Liver (tissue), 3 donors: Measurements from ENCODE around the gene NOC2L.

Experiments used
- EGR1 ChIP-seq, 2 donors: IDR thresholded peaks; 2 replicates each; pipeline ENCODE4 v1.6.1; 2016 to 2018; ENCODE audit warnings: antibody characterized with exemption in 2 of 2, low read depth in 2 of 2
- FOXA1 ChIP-seq: IDR thresholded peaks from 2 replicates; pipeline ENCODE4 v1.6.1; 2016; ENCODE audit warnings: antibody characterized with exemption
- GABPA ChIP-seq, 2 donors: IDR thresholded peaks in 1 of 2; conservative IDR thresholded peaks in 1 of 2; 2 replicates each; pipeline ENCODE4 v1.6.1; 2016; ENCODE audit warnings: antibody characterized with exemption in 2 of 2, mild to moderate bottlenecking in 1 of 2, moderate library complexity in 1 of 2
- MAX ChIP-seq: IDR thresholded peaks from 2 replicates; pipeline ENCODE4 v1.6.1; 2016; ENCODE audit warnings: antibody characterized with exemption
- RAD21 ChIP-seq, 2 donors: IDR thresholded peaks; 2 replicates each; pipeline ENCODE4 v1.6.1; 2016; ENCODE audit warnings: antibody characterized with exemption in 2 of 2, mild to moderate bottlenecking in 2 of 2
- REST ChIP-seq: IDR thresholded peaks from 2 replicates; pipeline ENCODE4 v1.6.1; 2016; ENCODE audit warnings: antibody characterized with exemption, mild to moderate bottlenecking
- RXRA ChIP-seq, 2 donors: IDR thresholded peaks; 2 replicates each; pipeline ENCODE4 v1.6.1; 2017 to 2018; ENCODE audit warnings: antibody characterized with exemption in 2 of 2, mild to moderate bottlenecking in 1 of 2
- SP1 ChIP-seq: IDR thresholded peaks from 2 replicates; pipeline ENCODE4 v1.6.1; 2018; ENCODE audit warnings: antibody characterized with exemption, mild to moderate bottlenecking
- TAF1 ChIP-seq: conservative IDR thresholded peaks from 2 replicates; pipeline ENCODE4 v1.6.1; 2016; ENCODE audit warnings: antibody characterized with exemption, mild to moderate bottlenecking
- YY1 ChIP-seq: IDR thresholded peaks from 2 replicates; pipeline ENCODE4 v1.6.1; 2016; ENCODE audit warnings: antibody characterized with exemption, mild to moderate bottlenecking
- ZBTB33 ChIP-seq: IDR thresholded peaks from 2 replicates; pipeline ENCODE4 v1.6.1; 2016; ENCODE audit warnings: antibody characterized with exemption
- TF ChIP-seq, protein P1 (sequence below): fragments of 150-350 bp; IDR thresholded peaks from 2 replicates; pipeline ENCODE4 v1.5.1; 2017; ENCODE audit warnings: improper control_type of control experiment, low read depth, low read length; ENCODE audit not compliant: missing input control
- TF ChIP-seq, protein P2 (sequence below): IDR thresholded peaks from 2 replicates; pipeline ENCODE4 v1.6.1; 2016; ENCODE audit warnings: antibody characterized with exemption
- donor health status: healthy.
- donor health status: healthy.

GRCh38 chr1:953524-954320 is 5.3 kb downstream of the NOC2L start:
- TF ChIP-seq MAX (no peak), RXRA (IDR thresholded peaks at IDR 0.05) (no peak), FOXA1 (no peak), EGR1 (IDR thresholded peaks at IDR 0.05; ENCODE audit: low read depth in 2 of 2) (no peak), GABPA (IDR thresholded peaks at IDR 0.05 in 1 of 2, conservative IDR thresholded peaks at IDR 0.05 in 1 of 2) (no peak), YY1 (no peak), REST (no peak), RAD21 (IDR thresholded peaks at IDR 0.05) (no peak), SP1 (no peak), ZBTB33 (no peak), TAF1 (no peak)
- TF ChIP-seq, protein P1, sequence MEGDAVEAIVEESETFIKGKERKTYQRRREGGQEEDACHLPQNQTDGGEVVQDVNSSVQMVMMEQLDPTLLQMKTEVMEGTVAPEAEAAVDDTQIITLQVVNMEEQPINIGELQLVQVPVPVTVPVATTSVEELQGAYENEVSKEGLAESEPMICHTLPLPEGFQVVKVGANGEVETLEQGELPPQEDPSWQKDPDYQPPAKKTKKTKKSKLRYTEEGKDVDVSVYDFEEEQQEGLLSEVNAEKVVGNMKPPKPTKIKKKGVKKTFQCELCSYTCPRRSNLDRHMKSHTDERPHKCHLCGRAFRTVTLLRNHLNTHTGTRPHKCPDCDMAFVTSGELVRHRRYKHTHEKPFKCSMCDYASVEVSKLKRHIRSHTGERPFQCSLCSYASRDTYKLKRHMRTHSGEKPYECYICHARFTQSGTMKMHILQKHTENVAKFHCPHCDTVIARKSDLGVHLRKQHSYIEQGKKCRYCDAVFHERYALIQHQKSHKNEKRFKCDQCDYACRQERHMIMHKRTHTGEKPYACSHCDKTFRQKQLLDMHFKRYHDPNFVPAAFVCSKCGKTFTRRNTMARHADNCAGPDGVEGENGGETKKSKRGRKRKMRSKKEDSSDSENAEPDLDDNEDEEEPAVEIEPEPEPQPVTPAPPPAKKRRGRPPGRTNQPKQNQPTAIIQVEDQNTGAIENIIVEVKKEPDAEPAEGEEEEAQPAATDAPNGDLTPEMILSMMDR, result no peak
- TF ChIP-seq, protein P2, sequence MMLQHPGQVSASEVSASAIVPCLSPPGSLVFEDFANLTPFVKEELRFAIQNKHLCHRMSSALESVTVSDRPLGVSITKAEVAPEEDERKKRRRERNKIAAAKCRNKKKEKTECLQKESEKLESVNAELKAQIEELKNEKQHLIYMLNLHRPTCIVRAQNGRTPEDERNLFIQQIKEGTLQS, result no peak
